Natural killer cell (primary cell): ENCODE data around the gene EXO5. TPM values are rescaled to one million over a fixed set of nuclear protein-coding genes. Genes with fewer than 3 reads are reported as not detected.
"Not testable (repeated sequence)": the region's sequence is repeated elsewhere in the genome, so short reads cannot be mapped to it uniquely, and the experiment has no call there.

Experiments used
- ATAC-seq, 3 donors: fragments of 150-1000 bp in 2 of 3; fragments of 200-7000 bp in 1 of 3; cut with Tn5 transposase; 1 replicate in 1 of 3; 2 replicates in 2 of 3; pipeline ENCODE4 v1.10.0; 2021; ENCODE audit warnings: mild to moderate bottlenecking in 2 of 3, moderate library complexity in 2 of 3
- DNase-seq, 2 donors: peaks; one replicate each; pipeline versions ENCODE4 v3.0.0 to v3.0.0-alpha.2; 2013 to 2021; ENCODE audit warnings: mixed read lengths in 1 of 2
- H3K27ac ChIP-seq: one replicate; pipeline ENCODE4 v1.5.1; 2013; ENCODE audit warnings: mild to moderate bottlenecking, low read length
- H3K27me3 ChIP-seq: one replicate; pipeline ENCODE4 v1.6.1; 2013; ENCODE audit warnings: low read length; ENCODE audit not compliant: control insufficient read depth, insufficient read depth
- H3K36me3 ChIP-seq: one replicate; pipeline ENCODE4 v1.6.1; 2013; ENCODE audit warnings: low read length; ENCODE audit not compliant: control insufficient read depth, insufficient read depth
- H3K4me1 ChIP-seq: one replicate; pipeline ENCODE4 v1.6.1; 2013; ENCODE audit warnings: low read length; ENCODE audit not compliant: control insufficient read depth, insufficient read depth
- H3K4me3 ChIP-seq: one replicate; pipeline ENCODE4 v1.5.1; 2013; ENCODE audit warnings: low read length
- H3K9me3 ChIP-seq: one replicate; pipeline ENCODE4 v1.6.1; 2013; ENCODE audit warnings: low read length; ENCODE audit not compliant: control insufficient read depth, insufficient read depth
- H3K27ac Mint-ChIP-seq, 2 donors: one replicate each; pipeline ENCODE4 v1.8.0; 2022; ENCODE audit warnings: mild to moderate bottlenecking in 2 of 2, mixed read lengths in 2 of 2, moderate library complexity in 1 of 2
- H3K27me3 Mint-ChIP-seq, 2 donors: one replicate each; pipeline ENCODE4 v1.8.0; 2022; ENCODE audit warnings: low read depth in 2 of 2, mixed read lengths in 2 of 2
- H3K36me3 Mint-ChIP-seq: one replicate; pipeline ENCODE4 v1.8.0; 2022; ENCODE audit warnings: mixed read lengths
- H3K4me1 Mint-ChIP-seq, 2 donors: one replicate each; pipeline ENCODE4 v1.8.0; 2022; ENCODE audit warnings: mixed read lengths in 2 of 2
- H3K4me3 Mint-ChIP-seq: one replicate; pipeline ENCODE4 v1.8.0; 2022; ENCODE audit warnings: mild to moderate bottlenecking, moderate library complexity, mixed read lengths
- H3K9me3 Mint-ChIP-seq, 2 donors: one replicate each; pipeline ENCODE4 v1.8.0; 2022; ENCODE audit warnings: mixed read lengths in 2 of 2
- WGBS: methylation state at CpG from one replicate; pipeline ENCODE4 v1.1.7; 2013; ENCODE audit warnings: missing lambda C conversion rate; ENCODE audit not compliant: insufficient coverage; 5-methylcytosine and 5-hydroxymethylcytosine counted together
- intact Hi-C: fragments of 100-400 bp; cut with micrococcal nuclease; formaldehyde crosslinking; loops from one replicate; pipeline ENCODE4 v1.14.2; 2022
- total RNA-seq, 4 donors: library from RNA; stranded (reverse); fragments of 120-200 nt in 1 of 4; gene quantifications; one replicate each; pipeline versions ENCODE4 v1.2.3 to v1.2.4, GENCODE V29; 2013 to 2022
- TF ChIP-seq, protein P1 (sequence below): fragments of 200-600 bp; IDR thresholded peaks from one replicate; pipeline ENCODE4 v1.8.0; 2022; ENCODE audit warnings: antibody characterized with exemption

Gene EXO5
- total RNA-seq, 3 donors from 2014 or later (not counting 1 experiment from before 2014, with no cell fraction given): 9.6 to 17.0 (median 10.1) TPM

DNA sequence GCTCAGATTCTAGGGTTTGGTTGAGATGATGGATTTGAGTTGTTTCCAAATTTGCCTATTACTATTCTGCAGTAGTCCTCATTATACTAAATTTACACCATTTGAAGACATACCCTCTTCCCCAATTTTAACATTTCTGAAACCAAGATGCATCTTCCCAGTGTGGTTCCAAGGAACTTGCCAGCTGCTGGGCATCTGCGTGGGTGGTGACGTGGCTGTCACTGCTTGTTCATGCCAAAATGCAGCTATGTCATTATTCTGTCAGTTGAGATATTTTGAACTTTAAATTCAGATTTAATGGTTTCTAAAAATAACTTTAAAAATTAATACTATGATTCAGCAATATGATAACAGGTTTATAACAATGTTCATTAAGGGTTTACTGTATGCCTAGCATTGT lies 30.3 kb upstream of the EXO5 start:
- H3K27me3 ChIP-seq: no peaks in the 10 kb centered on the region
- TF ChIP-seq, protein P1, sequence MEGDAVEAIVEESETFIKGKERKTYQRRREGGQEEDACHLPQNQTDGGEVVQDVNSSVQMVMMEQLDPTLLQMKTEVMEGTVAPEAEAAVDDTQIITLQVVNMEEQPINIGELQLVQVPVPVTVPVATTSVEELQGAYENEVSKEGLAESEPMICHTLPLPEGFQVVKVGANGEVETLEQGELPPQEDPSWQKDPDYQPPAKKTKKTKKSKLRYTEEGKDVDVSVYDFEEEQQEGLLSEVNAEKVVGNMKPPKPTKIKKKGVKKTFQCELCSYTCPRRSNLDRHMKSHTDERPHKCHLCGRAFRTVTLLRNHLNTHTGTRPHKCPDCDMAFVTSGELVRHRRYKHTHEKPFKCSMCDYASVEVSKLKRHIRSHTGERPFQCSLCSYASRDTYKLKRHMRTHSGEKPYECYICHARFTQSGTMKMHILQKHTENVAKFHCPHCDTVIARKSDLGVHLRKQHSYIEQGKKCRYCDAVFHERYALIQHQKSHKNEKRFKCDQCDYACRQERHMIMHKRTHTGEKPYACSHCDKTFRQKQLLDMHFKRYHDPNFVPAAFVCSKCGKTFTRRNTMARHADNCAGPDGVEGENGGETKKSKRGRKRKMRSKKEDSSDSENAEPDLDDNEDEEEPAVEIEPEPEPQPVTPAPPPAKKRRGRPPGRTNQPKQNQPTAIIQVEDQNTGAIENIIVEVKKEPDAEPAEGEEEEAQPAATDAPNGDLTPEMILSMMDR: no peak
- no peak for DNase-seq
- 100% methylated on average over 1 of the region's 2 CpGs for WGBS
- H3K9me3 Mint-ChIP-seq: peaks cover 4 to 12% of the 10 kb centered on the region in 2 donors
- H3K4me3 ChIP-seq: no peak overlapping the region
- peaks cover 20% of the 10 kb centered on the region for H3K36me3 Mint-ChIP-seq
- H3K27me3 Mint-ChIP-seq: no peaks in the 10 kb centered on the region
- H3K27ac ChIP-seq: no peak overlapping the region
- peak overlapping the region; percentile 71 for H3K4me3 Mint-ChIP-seq
- H3K4me1 Mint-ChIP-seq: peaks cover 24 to 28% of the 10 kb centered on the region in 2 donors
- H3K9me3 ChIP-seq: peaks cover 5% of the 10 kb centered on the region
- H3K27ac Mint-ChIP-seq: peak overlapping the region; percentile 63 to 82
- peaks cover 9% of the 10 kb centered on the region for H3K36me3 ChIP-seq
- ATAC-seq: no peak
- intact Hi-C loops: no loop called here
- H3K4me1 ChIP-seq: peaks cover 11% of the 10 kb centered on the region

DNA sequence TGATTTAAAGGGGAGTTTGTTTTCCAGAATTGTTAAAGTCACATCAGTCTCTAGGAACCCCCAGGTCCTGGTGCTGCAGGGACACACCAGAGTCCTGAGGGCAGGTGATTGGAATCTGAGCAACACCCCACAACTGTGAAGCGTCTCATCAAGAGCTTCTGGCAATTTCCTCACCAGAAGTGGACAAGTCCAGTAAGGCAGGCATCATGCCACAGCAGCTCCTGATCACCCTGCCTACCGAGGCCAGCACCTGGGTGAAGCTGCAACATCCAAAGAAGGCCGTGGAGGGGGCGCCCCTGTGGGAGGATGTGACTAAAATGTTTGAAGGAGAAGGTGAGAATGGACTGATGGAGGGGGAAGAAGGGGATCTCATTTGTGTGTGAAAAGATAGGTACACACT lies 29.4 kb upstream of the EXO5 start:
- Mint-ChIP-seq H3K4me3 (peak overlapping the region; percentile 42), H3K9me3 (peaks cover 4 to 9% of the 10 kb centered on the region in 2 donors)

DNA sequence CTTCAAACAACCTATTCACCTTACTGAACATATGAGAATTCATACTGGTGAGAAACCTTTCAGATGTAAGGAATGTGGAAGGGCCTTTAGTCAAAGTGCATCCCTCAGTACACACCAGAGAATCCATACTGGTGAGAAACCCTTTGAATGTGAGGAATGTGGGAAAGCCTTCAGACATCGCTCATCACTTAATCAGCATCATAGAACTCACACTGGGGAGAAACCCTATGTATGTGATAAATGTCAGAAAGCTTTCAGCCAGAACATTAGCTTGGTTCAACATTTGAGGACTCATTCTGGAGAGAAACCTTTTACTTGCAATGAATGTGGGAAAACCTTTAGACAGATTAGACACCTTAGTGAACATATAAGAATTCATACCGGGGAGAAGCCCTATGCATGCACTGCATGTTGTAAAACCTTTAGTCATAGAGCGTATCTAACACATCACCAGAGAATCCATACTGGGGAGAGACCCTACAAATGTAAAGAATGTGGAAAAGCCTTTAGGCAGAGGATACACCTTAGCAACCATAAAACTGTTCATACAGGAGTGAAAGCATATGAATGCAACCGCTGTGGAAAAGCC lies 13.2 kb upstream of the EXO5 start:
- peaks cover 12 to 29% of the 10 kb centered on the region in 2 donors for H3K9me3 Mint-ChIP-seq
- TF ChIP-seq, protein P1: no peak
- 97% methylated on average over 3 of the region's 4 CpGs for WGBS
- H3K4me3 Mint-ChIP-seq: no peak overlapping the region
- no peak overlapping the region for H3K4me3 ChIP-seq
- H3K4me1 ChIP-seq: no peaks in the 10 kb centered on the region
- no peak overlapping the region for H3K27ac ChIP-seq
- DNase-seq: no peak
- peaks cover 50% of the 10 kb centered on the region for H3K36me3 Mint-ChIP-seq
- ATAC-seq: no peak
- H3K27me3 Mint-ChIP-seq: no peaks in the 10 kb centered on the region
- no peaks in the 10 kb centered on the region for H3K27me3 ChIP-seq
- intact Hi-C loops: no loop called here
- H3K27ac Mint-ChIP-seq: no peak overlapping the region
- H3K36me3 ChIP-seq: peaks cover 37% of the 10 kb centered on the region
- peaks cover 40% of the 10 kb centered on the region for H3K9me3 ChIP-seq
- no peaks in the 10 kb centered on the region for H3K4me1 Mint-ChIP-seq

More for the DNA sequence above, 29.4 kb upstream of the EXO5 start:
- Histone ChIP-seq H3K4me3 (no peak overlapping the region), H3K36me3 (peaks cover 9% of the 10 kb centered on the region), H3K27me3 (no peaks in the 10 kb centered on the region), H3K9me3 (peaks cover 4% of the 10 kb centered on the region), H3K27ac (no peak overlapping the region), H3K4me1 (peaks cover 11% of the 10 kb centered on the region)
- DNase-seq (no peak), ATAC-seq (no peak)
- intact Hi-C loops: no loop called here
- TF ChIP-seq, protein P1: no peak
- Mint-ChIP-seq H3K36me3 (peaks cover 19% of the 10 kb centered on the region), H3K27me3 (no peaks in the 10 kb centered on the region), H3K4me1 (peaks cover 24 to 28% of the 10 kb centered on the region in 2 donors), H3K27ac (peak overlapping the region; percentile 60 to 63)
- 92% methylated on average over 4 of the region's 4 CpGs for WGBS

DNA sequence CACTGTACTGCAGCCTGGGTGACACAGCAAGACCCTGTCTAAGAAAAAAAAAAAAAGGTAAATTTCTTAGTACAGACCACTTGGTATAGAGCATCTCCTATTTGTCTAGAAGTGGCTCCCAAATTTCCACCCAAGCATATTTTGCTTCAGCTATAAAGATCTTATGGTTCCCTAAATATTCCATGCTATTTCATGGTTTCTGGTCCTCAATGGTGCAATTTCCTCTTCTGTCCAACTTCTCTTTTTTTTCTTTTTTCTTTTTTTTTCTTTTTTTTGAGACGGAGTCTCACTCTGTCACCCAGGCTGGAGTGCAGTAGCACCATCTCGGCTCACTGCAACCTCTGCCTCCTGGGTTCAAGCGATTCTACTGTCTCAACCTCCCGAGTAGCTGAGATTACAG lies 5.9 kb upstream of the EXO5 start:
- not testable (repeated sequence) for H3K4me3 ChIP-seq, DNase-seq, H3K27me3 Mint-ChIP-seq, H3K36me3 ChIP-seq, H3K4me3 Mint-ChIP-seq, H3K27ac Mint-ChIP-seq, ATAC-seq, H3K27ac ChIP-seq, H3K4me1 ChIP-seq, H3K27me3 ChIP-seq
- Mint-ChIP-seq H3K9me3 (peaks cover 6 to 22% of the 10 kb centered on the region in 2 donors), H3K36me3 (peaks cover 20% of the 10 kb centered on the region), H3K4me1 (peaks cover 3 to 15% of the 10 kb centered on the region in 2 donors)
- WGBS: 93% methylated on average over 4 of the region's 4 CpGs
- H3K9me3 ChIP-seq: peaks cover 63% of the 10 kb centered on the region
- intact Hi-C loops: loop anchor here (10.0 kb wide), 1 partner anchor 48 kb away; the partner anchor contains the start of gene ZFP69B
